Lung (tissue), 12 donors: Measurements from ENCODE around the gene ACAN. TPM values are rescaled to one million over a fixed set of nuclear protein-coding genes. Genes with fewer than 3 reads are reported as not detected.

Experiments
- ATAC-seq: fragments of 200-7000 bp; cut with Tn5 transposase; one replicate; pipeline ENCODE4 v1.9.1; 2020; ENCODE audit warnings: moderate number of reproducible peaks; ENCODE audit not compliant: insufficient read depth, low FRiP score
- DNase-seq, 3 donors: peaks; one replicate each; pipeline ENCODE4 v3.0.0-alpha.2; 2013 to 2017
- H3K27ac ChIP-seq, 2 donors: one replicate each; pipeline ENCODE4 v1.5.1; 2013; ENCODE audit warnings: mild to moderate bottlenecking in 2 of 2, moderate library complexity in 2 of 2, control low read depth in 1 of 2, inconsistent platforms in 1 of 2, low read depth in 1 of 2, low read length in 1 of 2
- H3K27me3 ChIP-seq, 3 donors: one replicate each; pipeline ENCODE4 v1.5.1; 2013; ENCODE audit warnings: low read length in 2 of 3; ENCODE audit not compliant: control insufficient read depth in 3 of 3, insufficient read depth in 3 of 3
- H3K36me3 ChIP-seq, 4 donors: one replicate each; pipeline ENCODE4 v1.5.1; 2013; ENCODE audit warnings: low read length in 4 of 4, mild to moderate bottlenecking in 1 of 4, moderate library complexity in 1 of 4; ENCODE audit not compliant: control insufficient read depth in 4 of 4, insufficient read depth in 4 of 4
- H3K4me1 ChIP-seq, 5 donors: one replicate each; pipeline ENCODE4 v1.5.1; 2013; ENCODE audit warnings: low read length in 5 of 5, mild to moderate bottlenecking in 2 of 5, moderate library complexity in 1 of 5; ENCODE audit not compliant: control insufficient read depth in 5 of 5, insufficient read depth in 5 of 5
- H3K4me3 ChIP-seq: one replicate; pipeline ENCODE4 v1.5.1; 2013; ENCODE audit warnings: mild to moderate bottlenecking, control low read depth, moderate library complexity
- H3K9ac ChIP-seq, 2 donors: one replicate each; pipeline ENCODE4 v1.5.1; 2013; ENCODE audit warnings: low read length in 2 of 2, control low read depth in 1 of 2; ENCODE audit not compliant: insufficient read depth in 1 of 2
- H3K9me3 ChIP-seq, 4 donors: one replicate each; pipeline ENCODE4 v1.5.1; 2013; ENCODE audit warnings: low read length in 3 of 4, mild to moderate bottlenecking in 1 of 4, moderate library complexity in 1 of 4; ENCODE audit not compliant: control insufficient read depth in 4 of 4, insufficient read depth in 3 of 4
- WGBS, 2 donors: extraction: QIAGEN DNeasy Blood & Tissue Kit; methylation state at CpG; one replicate each; pipeline ENCODE4 v1.1.7; 2013; 5-methylcytosine and 5-hydroxymethylcytosine counted together
- polyA plus RNA-seq, 2 donors: library from polyadenylated mRNA; stranded (reverse); fragments of 200-250 nt; gene quantifications; one replicate each; pipeline ENCODE4 v1.2.1, GENCODE V29; 2013
- total RNA-seq, 2 donors: library from RNA; depleted of rRNA in 1 of 2; stranded (reverse); fragments of >200 nt in 1 of 2; gene quantifications; one replicate each; pipeline ENCODE4 v1.2.1, GENCODE V29; 2014 to 2021
- TF ChIP-seq, protein P1 (sequence below): IDR thresholded peaks from 2 replicates; pipeline ENCODE4 v1.5.1; 2012; ENCODE audit warnings: mild to moderate bottlenecking; ENCODE audit errors: control extremely low read depth, extremely low read depth
- donor health status: control.
- donor health status: control.
- donor health status: Bipolar disorder and iron deficiency.
- donor health status: healthy.
- donor health status: DM: yes; HTN: yes; CAD: no.

ACAN gene
- total and polyA plus RNA-seq, 4 donors = 0.50 to 5.2 (median 0.85) TPM

GRCh38 chr15:88863412-88863811 is 60.2 kb downstream of the ACAN start:
- WGBS, 2 donors = 42 to 58% methylated on average over 1 of the region's 1 CpG

GRCh38 chr15:88864861-88865497 is 61.7 kb downstream of the ACAN start:
- DNase-seq (no peak), ATAC-seq (no peak)
- TF ChIP-seq, protein P1, sequence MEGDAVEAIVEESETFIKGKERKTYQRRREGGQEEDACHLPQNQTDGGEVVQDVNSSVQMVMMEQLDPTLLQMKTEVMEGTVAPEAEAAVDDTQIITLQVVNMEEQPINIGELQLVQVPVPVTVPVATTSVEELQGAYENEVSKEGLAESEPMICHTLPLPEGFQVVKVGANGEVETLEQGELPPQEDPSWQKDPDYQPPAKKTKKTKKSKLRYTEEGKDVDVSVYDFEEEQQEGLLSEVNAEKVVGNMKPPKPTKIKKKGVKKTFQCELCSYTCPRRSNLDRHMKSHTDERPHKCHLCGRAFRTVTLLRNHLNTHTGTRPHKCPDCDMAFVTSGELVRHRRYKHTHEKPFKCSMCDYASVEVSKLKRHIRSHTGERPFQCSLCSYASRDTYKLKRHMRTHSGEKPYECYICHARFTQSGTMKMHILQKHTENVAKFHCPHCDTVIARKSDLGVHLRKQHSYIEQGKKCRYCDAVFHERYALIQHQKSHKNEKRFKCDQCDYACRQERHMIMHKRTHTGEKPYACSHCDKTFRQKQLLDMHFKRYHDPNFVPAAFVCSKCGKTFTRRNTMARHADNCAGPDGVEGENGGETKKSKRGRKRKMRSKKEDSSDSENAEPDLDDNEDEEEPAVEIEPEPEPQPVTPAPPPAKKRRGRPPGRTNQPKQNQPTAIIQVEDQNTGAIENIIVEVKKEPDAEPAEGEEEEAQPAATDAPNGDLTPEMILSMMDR = no peak
- 68 to 81% methylated on average over 4 of the region's 4 CpGs for WGBS, 2 donors
- no peak overlapping the region for H3K4me3 ChIP-seq
- H3K9ac ChIP-seq = no peak overlapping the region
- no peaks in the 10 kb centered on the region for H3K4me1 ChIP-seq
- H3K27ac ChIP-seq = no peak overlapping the region
- H3K36me3 ChIP-seq = no peaks in the 10 kb centered on the region
- no peaks in the 10 kb centered on the region for H3K27me3 ChIP-seq
- H3K9me3 ChIP-seq = peaks cover 0 to 2% (median 0%) of the 10 kb centered on the region in 4 donors

More at GRCh38 chr15:88863412-88863811, 60.2 kb downstream of the ACAN start:
- TF ChIP-seq, protein P1 = no peak
- H3K27ac ChIP-seq = no peak overlapping the region
- no peak overlapping the region for H3K4me3 ChIP-seq
- H3K36me3 ChIP-seq = no peaks in the 10 kb centered on the region
- H3K27me3 ChIP-seq = peaks cover 0 to 5% (median 0%) of the 10 kb centered on the region in 3 donors
- no peaks in the 10 kb centered on the region for H3K4me1 ChIP-seq
- H3K9me3 ChIP-seq = no peaks in the 10 kb centered on the region
- DNase-seq (no peak), ATAC-seq (no peak)
- H3K9ac ChIP-seq = no peak overlapping the region

DNA sequence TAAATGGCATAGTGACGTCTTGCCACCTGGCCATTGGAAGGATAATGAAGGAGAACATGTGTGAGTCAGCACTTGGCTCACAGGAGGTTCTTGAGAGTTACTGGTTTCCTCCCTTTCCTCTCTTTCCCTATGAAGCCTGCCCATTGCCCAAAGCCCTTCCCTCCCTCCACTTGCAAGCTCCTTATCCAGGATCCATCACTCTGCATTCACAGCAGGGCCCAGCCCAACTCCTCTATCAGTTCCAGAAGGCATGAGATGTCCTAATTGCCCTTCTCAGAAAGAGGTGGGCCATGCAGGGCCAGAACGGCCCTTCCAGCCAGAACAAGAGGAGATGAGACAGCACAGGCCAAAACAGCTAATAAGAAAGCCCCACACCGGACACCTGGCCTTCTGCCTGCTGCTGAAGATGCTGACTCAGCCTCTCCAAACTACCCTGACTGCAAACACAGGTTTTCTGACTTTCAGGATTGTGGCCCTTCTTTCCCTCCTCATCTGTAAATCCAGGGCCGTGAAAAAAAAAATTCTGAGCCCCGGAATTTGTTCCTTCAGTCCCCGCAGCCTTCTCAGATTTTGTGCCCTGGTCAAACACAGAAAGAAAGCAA is 62.4 kb downstream of the ACAN start:
- peaks cover 0 to 6% (median 0%) of the 10 kb centered on the region in 4 donors for H3K9me3 ChIP-seq
- H3K9ac ChIP-seq = no peak overlapping the region
- no peak overlapping the region for H3K27ac ChIP-seq
- no peaks in the 10 kb centered on the region for H3K27me3 ChIP-seq
- ATAC-seq = no peak
- TF ChIP-seq, protein P1 = no peak
- WGBS, 2 donors = 58 to 78% methylated on average over 6 of the region's 6 CpGs
- no peaks in the 10 kb centered on the region for H3K4me1 ChIP-seq
- DNase-seq = no peak
- H3K36me3 ChIP-seq = no peaks in the 10 kb centered on the region
- no peak overlapping the region for H3K4me3 ChIP-seq
